Measurements from ENCODE around the gene FAM184A.

The FAM184A gene

GRCh38 chr6:118945217-118945616, 133.2 kb downstream of the FAM184A start:
- TF ChIP-seq CTCF (IDR thresholded peaks at IDR 0.05; ENCODE audit: low read depth, low read length) = no peak
- H3K4me1 ChIP-seq = no peaks in the 10 kb centered on the region
- no peaks in the 10 kb centered on the region for H3K27me3 ChIP-seq
- H3K4me3 ChIP-seq (ENCODE audit: low read depth, low read length) = no peak overlapping the region
- no peak for DNase-seq
- H3K9me3 ChIP-seq = no peaks in the 10 kb centered on the region
- no peaks in the 10 kb centered on the region for H3K36me3 ChIP-seq

- DNase-seq = no peak
- H3K4me3 ChIP-seq (ENCODE audit: low read depth, low read length) = no peak overlapping the region
- no peaks in the 10 kb centered on the region for H3K4me1 ChIP-seq
- no peaks in the 10 kb centered on the region for H3K36me3 ChIP-seq
- no peak for TF ChIP-seq CTCF (IDR thresholded peaks at IDR 0.05; ENCODE audit: low read depth, low read length)
- no peaks in the 10 kb centered on the region for H3K27me3 ChIP-seq
- H3K9me3 ChIP-seq = no peaks in the 10 kb centered on the region
Observed at GRCh38 chr6:118940770-118941169, 137.7 kb downstream of the FAM184A start.

- TF ChIP-seq CTCF (IDR thresholded peaks at IDR 0.05; ENCODE audit: low read depth, low read length) = no peak
- DNase-seq = no peak
- H3K4me1 ChIP-seq = no peaks in the 10 kb centered on the region
- H3K9me3 ChIP-seq = no peaks in the 10 kb centered on the region
- H3K4me3 ChIP-seq (ENCODE audit: low read depth, low read length) = no peak overlapping the region
- no peaks in the 10 kb centered on the region for H3K36me3 ChIP-seq
- H3K27me3 ChIP-seq = no peaks in the 10 kb centered on the region
Observed at GRCh38 chr6:118939683-118940082, 138.8 kb downstream of the FAM184A start.

GRCh38 chr6:118935978-118936703, 142.3 kb downstream of the FAM184A start:
- Histone ChIP-seq H3K27me3 (no peaks in the 10 kb centered on the region), H3K4me1 (no peaks in the 10 kb centered on the region), H3K9me3 (no peaks in the 10 kb centered on the region), H3K36me3 (no peaks in the 10 kb centered on the region), H3K4me3 (ENCODE audit: low read depth, low read length) (no peak overlapping the region)
- TF ChIP-seq CTCF (IDR thresholded peaks at IDR 0.05; ENCODE audit: low read depth, low read length) = no peak
- DNase-seq = no peak

GRCh38 chr6:118935331-118935668, 143.2 kb downstream of the FAM184A start:
- Histone ChIP-seq H3K27me3 (no peaks in the 10 kb centered on the region), H3K9me3 (no peaks in the 10 kb centered on the region), H3K4me3 (ENCODE audit: low read depth, low read length) (peak overlapping the region; percentile 93), H3K4me1 (no peaks in the 10 kb centered on the region), H3K36me3 (no peaks in the 10 kb centered on the region)
- no peak for DNase-seq
- no peak for TF ChIP-seq CTCF (IDR thresholded peaks at IDR 0.05; ENCODE audit: low read depth, low read length)

GRCh38 chr6:118934461-118935330, 143.8 kb downstream of the FAM184A start, which contains the start of gene MCM9:
MCM9 (minus strand) TSS chr6:118935159; CDS start chr6:118931723, 3,436 bp downstream.
- no peak for TF ChIP-seq CTCF (IDR thresholded peaks at IDR 0.05; ENCODE audit: low read depth, low read length)
- H3K4me3 ChIP-seq (ENCODE audit: low read depth, low read length) = peak within 1 kb of the TSS; percentile 93
- no peaks in the 10 kb centered on the region for H3K36me3 ChIP-seq
- H3K27me3 ChIP-seq = no peaks in the 10 kb centered on the region
- no peaks in the 10 kb centered on the region for H3K4me1 ChIP-seq
- no peaks in the 10 kb centered on the region for H3K9me3 ChIP-seq
- DNase-seq = peak; percentile 94

All from BE2C (cell line).